ENCODE measurements around the gene DISC1. TPM values are rescaled to one million over a fixed set of nuclear protein-coding genes. Genes with fewer than 3 reads are reported as not detected.

The DISC1 gene
- total RNA-seq, 1 donor from 2014 or later, result 13.6 TPM

DNA sequence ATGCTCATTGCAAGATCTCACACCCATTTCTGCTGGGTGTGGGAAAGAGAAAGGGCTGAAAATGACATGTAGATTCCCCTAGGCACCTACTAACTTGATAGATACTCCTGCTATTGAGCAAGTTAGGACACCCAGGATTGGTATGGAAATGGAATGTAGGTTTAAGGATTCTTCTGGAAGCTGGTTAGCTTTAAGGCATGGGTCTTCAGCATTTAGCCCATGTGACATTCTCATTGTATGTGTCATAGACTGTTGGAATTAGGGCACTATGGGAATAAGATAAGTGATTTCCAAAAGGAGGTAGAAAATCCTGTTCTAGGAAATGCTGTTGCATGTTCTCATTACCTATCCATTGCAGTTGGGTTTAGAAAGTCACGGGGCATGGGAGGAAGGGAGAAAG, 76.2 kb downstream of the DISC1 start:
- TF ChIP-seq, protein P1, sequence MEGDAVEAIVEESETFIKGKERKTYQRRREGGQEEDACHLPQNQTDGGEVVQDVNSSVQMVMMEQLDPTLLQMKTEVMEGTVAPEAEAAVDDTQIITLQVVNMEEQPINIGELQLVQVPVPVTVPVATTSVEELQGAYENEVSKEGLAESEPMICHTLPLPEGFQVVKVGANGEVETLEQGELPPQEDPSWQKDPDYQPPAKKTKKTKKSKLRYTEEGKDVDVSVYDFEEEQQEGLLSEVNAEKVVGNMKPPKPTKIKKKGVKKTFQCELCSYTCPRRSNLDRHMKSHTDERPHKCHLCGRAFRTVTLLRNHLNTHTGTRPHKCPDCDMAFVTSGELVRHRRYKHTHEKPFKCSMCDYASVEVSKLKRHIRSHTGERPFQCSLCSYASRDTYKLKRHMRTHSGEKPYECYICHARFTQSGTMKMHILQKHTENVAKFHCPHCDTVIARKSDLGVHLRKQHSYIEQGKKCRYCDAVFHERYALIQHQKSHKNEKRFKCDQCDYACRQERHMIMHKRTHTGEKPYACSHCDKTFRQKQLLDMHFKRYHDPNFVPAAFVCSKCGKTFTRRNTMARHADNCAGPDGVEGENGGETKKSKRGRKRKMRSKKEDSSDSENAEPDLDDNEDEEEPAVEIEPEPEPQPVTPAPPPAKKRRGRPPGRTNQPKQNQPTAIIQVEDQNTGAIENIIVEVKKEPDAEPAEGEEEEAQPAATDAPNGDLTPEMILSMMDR (IDR thresholded peaks at IDR 0.05), result no peak
- Histone ChIP-seq H3K4me3 (no peak overlapping the region), H3K36me3 (no peaks in the 10 kb centered on the region), H3K4me1 (peaks cover 20% of the 10 kb centered on the region), H3K27me3 (ENCODE audit: low read depth) (no peaks in the 10 kb centered on the region), H3K27ac (no peak overlapping the region), H3K9me3 (no peaks in the 10 kb centered on the region)
- DNase-seq, result no peak
- intact Hi-C loops (cut with DNase I), result no loop called here
- ATAC-seq, result no peak

DNA sequence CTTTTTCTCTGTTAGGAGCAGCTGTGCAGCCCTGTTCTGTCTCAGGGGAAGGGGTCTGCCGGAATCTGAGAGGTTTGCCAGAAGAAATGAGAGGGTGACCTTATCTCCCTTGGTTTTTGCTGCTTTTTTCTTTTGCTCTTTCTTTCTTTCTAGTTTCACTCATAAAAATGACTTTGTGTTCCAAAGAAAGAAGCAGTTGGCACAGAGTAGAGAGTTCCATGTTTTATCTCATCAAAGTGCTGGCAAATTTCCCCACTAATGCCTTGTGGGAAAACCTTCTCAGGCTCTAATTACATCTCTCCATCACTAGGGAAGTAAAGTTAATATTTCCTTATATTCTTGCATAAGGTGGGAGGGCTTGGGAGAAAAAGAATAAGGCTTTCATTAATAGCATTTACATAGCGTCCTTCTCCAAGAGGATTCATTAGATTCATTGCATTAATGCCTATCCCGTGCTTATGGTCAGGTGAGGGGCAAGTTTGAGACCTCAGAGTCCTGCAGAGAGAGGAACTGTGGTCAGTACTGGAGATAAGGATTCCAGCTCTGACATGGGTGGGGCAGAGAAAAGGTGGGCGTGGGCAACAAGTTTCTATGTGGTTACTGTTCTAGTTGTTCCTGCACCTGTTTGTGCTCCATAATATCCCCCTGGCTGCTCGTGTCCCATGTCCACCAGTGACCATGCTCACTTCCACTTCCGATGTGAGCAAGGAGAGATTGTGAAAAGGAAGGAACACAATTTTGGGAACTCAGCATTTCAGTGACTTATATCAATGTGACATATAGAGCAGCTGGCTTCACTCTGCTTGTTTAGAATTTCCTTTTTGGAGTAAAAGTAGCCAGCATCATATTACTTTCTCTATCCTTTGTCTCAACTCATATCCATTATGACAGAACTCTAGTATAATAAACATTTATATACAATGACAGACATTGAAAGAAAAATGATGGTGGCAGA, 79.5 kb downstream of the DISC1 start:
- TF ChIP-seq, protein P1 (IDR thresholded peaks at IDR 0.05), result no peak
- Histone ChIP-seq H3K4me3 (no peak overlapping the region), H3K27me3 (ENCODE audit: low read depth) (no peaks in the 10 kb centered on the region), H3K36me3 (no peaks in the 10 kb centered on the region), H3K4me1 (peaks cover 13% of the 10 kb centered on the region), H3K27ac (no peak overlapping the region), H3K9me3 (no peaks in the 10 kb centered on the region)
- intact Hi-C loops (cut with DNase I), result no loop called here
- DNase-seq (no peak), ATAC-seq (no peak)

DNA sequence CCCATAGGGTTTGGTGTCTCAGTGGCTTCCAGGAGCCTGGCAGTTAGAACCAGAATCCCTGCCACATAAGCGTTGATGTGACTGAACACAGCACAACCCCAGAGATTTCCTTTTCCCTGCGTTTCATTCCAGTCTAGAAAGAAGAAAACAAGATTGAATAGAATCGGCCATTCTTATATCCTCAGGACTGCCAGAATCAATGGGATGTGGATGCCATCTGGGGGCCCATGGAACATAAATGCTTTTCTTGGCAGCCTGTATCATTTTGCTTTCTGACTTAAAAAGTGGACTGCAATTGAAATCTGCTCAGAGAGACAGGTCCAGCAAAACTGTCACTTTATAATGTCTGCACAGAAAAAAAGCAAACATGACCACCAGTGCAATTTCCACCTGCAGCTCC, 80.3 kb downstream of the DISC1 start:
- Histone ChIP-seq H3K9me3 (no peaks in the 10 kb centered on the region), H3K4me1 (peaks cover 13% of the 10 kb centered on the region), H3K36me3 (no peaks in the 10 kb centered on the region), H3K27ac (no peak overlapping the region), H3K4me3 (no peak overlapping the region), H3K27me3 (ENCODE audit: low read depth) (no peaks in the 10 kb centered on the region)
- ATAC-seq (no peak), DNase-seq (no peak)
- intact Hi-C loops (cut with DNase I), result no loop called here
- TF ChIP-seq, protein P1 (IDR thresholded peaks at IDR 0.05), result no peak

DNA sequence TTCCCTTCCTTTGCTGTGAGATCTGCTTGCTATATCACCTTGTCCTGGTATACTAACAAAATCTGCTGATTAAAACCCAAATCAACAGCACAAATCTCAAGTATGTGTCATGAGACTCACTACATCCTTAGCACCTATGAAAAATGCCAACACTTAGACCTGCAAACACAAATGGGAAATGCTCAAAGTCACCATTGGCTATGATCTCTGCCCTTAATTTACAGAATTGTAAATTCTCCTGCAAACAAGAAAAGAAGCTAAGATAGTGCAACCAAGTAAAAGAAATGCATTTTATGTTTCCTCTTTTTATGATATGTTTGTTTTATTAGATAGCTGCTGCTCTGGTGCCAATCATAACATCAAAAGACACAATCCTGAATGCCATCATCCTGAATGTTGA, 80.8 kb downstream of the DISC1 start:
- Histone ChIP-seq H3K4me3 (no peak overlapping the region), H3K4me1 (peaks cover 8% of the 10 kb centered on the region), H3K36me3 (no peaks in the 10 kb centered on the region), H3K9me3 (no peaks in the 10 kb centered on the region), H3K27ac (no peak overlapping the region), H3K27me3 (ENCODE audit: low read depth) (no peaks in the 10 kb centered on the region)
- TF ChIP-seq, protein P1 (IDR thresholded peaks at IDR 0.05), result no peak
- DNase-seq, result no peak
- intact Hi-C loops (cut with DNase I), result no loop called here
- ATAC-seq, result no peak

DNA sequence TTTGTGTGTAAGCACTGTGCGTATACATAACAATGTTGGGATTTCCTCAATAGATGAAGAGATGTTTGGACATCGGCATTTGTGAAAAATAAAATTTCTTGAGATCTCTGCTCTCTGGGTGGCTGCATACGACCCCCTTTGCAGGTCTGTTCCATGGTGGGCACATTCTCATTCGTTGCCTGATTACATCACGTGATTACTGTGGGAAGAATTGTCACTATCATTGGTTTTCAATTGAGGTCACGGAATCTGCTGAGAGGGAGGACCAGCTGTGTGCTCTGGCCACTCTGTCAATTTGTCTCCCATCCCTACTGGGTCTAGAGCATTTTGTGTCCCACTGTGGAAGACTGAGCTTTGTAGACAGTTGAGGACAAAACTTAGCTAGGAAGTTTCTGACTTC, 81.8 kb downstream of the DISC1 start:
- Histone ChIP-seq H3K27me3 (ENCODE audit: low read depth) (no peaks in the 10 kb centered on the region), H3K9me3 (no peaks in the 10 kb centered on the region), H3K36me3 (no peaks in the 10 kb centered on the region), H3K4me3 (no peak overlapping the region), H3K27ac (no peak overlapping the region), H3K4me1 (peaks cover 6% of the 10 kb centered on the region)
- ATAC-seq (no peak), DNase-seq (no peak)
- TF ChIP-seq, protein P1 (IDR thresholded peaks at IDR 0.05), result no peak
- intact Hi-C loops (cut with DNase I), result no loop called here

All from lower lobe of right lung (tissue), 2 donors.